ENCODE results near the gene TSPAN9.

The TSPAN9 gene

DNA sequence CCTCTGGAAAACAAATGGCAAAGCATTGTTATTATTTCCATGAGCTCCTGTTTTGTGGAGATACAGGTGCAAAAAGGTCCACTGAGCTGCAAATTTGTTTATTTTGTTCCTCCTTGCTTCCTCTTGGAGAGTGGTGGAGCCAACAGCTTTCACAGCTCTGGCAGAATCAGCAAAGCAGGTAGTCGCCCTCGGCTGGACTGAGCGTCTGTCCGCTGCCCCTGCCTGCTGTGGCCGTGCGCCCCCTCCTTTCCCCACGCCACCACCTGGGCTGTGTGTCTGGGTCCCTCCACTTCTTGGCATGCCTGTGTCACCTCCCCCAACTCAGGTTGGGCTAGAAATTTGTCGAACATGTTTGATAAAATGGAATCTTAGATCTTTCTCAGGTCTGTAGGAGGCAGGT is 188.2 kb downstream of the TSPAN9 start:
- TF ChIP-seq GATA3 (IDR thresholded peaks at IDR 0.05; ENCODE audit: low read depth, low read length), result no peak
- no peak for TF ChIP-seq GATA2 (IDR thresholded peaks at IDR 0.05; ENCODE audit: low read depth, low read length)

GRCh38 chr12:3266638-3267037 is 189.5 kb downstream of the TSPAN9 start:
- TF ChIP-seq GATA3 (IDR thresholded peaks at IDR 0.05; ENCODE audit: low read depth, low read length) (no peak), GATA2 (IDR thresholded peaks at IDR 0.05; ENCODE audit: low read depth, low read length) (no peak)

- TF ChIP-seq GATA3 (IDR thresholded peaks at IDR 0.05; ENCODE audit: low read depth, low read length) (no peak), GATA2 (IDR thresholded peaks at IDR 0.05; ENCODE audit: low read depth, low read length) (no peak)
Measured at GRCh38 chr12:3267690-3268089, 190.5 kb downstream of the TSPAN9 start.

DNA sequence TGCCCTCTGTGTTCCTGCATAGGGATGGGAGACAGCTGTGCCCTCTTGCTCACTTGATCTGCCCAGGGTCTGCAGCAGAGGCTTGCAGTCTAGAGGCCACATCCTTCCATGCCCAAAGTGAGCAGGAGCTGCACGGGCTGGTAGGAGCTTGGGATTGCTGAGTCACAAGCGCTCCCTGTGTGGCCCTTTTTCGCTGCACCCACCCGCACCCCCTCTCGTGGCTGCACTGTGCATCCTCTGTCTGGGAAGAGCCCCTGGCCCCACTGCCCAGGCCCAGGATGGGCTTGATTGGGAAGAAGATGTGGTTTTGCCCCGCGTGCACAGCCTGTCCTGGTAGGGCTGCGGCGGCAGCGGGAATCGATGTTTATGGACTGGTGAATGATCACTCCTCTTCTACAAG is 192.4 kb downstream of the TSPAN9 start:
- TF ChIP-seq GATA2 (IDR thresholded peaks at IDR 0.05; ENCODE audit: low read depth, low read length), result no peak
- no peak for TF ChIP-seq GATA3 (IDR thresholded peaks at IDR 0.05; ENCODE audit: low read depth, low read length)

DNA sequence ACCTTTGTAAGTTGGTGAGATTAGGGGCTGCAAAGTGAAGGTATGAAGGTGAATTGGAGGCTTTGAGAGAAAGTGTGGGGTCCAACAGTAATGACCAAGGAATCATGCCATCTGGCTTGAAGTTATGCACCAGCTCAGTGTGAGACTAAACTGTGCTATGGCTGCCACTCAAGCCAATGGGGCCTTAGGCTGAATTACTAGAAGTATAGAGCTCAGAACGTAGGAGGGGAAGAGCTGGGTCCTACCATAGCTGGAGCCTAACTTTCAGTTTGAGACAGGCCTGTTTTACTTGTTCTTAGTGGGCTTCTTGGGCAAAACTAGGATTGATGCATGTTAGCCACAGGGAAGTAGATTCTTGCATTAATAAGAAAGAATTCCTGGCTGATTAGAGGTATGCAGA is 194.0 kb downstream of the TSPAN9 start:
- TF ChIP-seq GATA2 (IDR thresholded peaks at IDR 0.05; ENCODE audit: low read depth, low read length), result no peak
- no peak for TF ChIP-seq GATA3 (IDR thresholded peaks at IDR 0.05; ENCODE audit: low read depth, low read length)

GRCh38 chr12:3271639-3272038 is 194.5 kb downstream of the TSPAN9 start:
- TF ChIP-seq GATA2 (IDR thresholded peaks at IDR 0.05; ENCODE audit: low read depth, low read length), result no peak
- no peak for TF ChIP-seq GATA3 (IDR thresholded peaks at IDR 0.05; ENCODE audit: low read depth, low read length)

DNA sequence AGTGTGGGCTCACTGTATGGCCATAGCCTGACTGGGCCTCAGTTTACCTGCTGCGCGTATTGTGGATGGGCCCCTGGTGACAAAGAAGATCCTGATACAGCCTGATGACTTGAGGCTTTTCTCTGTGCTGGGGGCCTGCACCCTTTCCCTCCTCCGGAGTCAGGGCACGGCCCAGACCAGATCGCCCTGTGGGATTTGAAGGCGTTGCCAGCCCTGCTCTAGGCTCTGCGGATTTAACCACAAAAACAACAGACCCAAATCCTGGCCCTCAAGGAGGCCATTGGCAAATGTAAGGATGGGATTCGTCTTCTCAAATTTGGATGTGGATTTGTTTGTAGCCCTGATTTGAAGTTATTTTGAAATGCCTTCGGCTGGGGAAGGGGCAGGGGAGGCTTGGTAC is 195.8 kb downstream of the TSPAN9 start:
- TF ChIP-seq GATA3 (IDR thresholded peaks at IDR 0.05; ENCODE audit: low read depth, low read length) (no peak), GATA2 (IDR thresholded peaks at IDR 0.05; ENCODE audit: low read depth, low read length) (no peak)

- TF ChIP-seq GATA2 (IDR thresholded peaks at IDR 0.05; ENCODE audit: low read depth, low read length), result no peak
- no peak for TF ChIP-seq GATA3 (IDR thresholded peaks at IDR 0.05; ENCODE audit: low read depth, low read length)
Measured at GRCh38 chr12:3273409-3273853, 196.3 kb downstream of the TSPAN9 start.

GRCh38 chr12:3274664-3275063 is 197.5 kb downstream of the TSPAN9 start:
- TF ChIP-seq GATA3 (IDR thresholded peaks at IDR 0.05; ENCODE audit: low read depth, low read length) (no peak), GATA2 (IDR thresholded peaks at IDR 0.05; ENCODE audit: low read depth, low read length) (no peak)

GRCh38 chr12:3275171-3276041 is 198.2 kb downstream of the TSPAN9 start:
- TF ChIP-seq GATA3 (IDR thresholded peaks at IDR 0.05; ENCODE audit: low read depth, low read length) (no peak), GATA2 (IDR thresholded peaks at IDR 0.05; ENCODE audit: low read depth, low read length) (no peak)

DNA sequence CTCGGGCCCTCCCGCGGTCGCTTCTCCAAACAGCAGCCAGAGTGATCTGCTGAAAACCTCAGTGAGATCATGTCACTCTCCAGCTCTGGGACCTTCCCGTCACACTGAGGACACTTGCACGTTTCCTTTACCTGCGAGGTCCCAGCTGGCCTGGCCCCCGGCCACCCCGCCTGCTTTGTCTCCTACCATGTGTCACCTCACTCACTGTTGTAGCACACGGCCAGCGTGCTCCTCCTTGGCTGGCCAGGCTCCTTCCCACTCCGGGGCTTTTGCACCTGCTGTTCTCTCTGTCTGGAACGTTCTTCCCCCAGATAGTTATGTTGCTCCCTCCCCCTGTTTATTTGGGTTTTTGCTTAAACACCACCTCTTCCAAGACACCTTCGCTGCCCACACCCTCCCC is 199.0 kb downstream of the TSPAN9 start:
- no peak for TF ChIP-seq GATA2 (IDR thresholded peaks at IDR 0.05; ENCODE audit: low read depth, low read length)
- no peak for TF ChIP-seq GATA3 (IDR thresholded peaks at IDR 0.05; ENCODE audit: low read depth, low read length)

DNA sequence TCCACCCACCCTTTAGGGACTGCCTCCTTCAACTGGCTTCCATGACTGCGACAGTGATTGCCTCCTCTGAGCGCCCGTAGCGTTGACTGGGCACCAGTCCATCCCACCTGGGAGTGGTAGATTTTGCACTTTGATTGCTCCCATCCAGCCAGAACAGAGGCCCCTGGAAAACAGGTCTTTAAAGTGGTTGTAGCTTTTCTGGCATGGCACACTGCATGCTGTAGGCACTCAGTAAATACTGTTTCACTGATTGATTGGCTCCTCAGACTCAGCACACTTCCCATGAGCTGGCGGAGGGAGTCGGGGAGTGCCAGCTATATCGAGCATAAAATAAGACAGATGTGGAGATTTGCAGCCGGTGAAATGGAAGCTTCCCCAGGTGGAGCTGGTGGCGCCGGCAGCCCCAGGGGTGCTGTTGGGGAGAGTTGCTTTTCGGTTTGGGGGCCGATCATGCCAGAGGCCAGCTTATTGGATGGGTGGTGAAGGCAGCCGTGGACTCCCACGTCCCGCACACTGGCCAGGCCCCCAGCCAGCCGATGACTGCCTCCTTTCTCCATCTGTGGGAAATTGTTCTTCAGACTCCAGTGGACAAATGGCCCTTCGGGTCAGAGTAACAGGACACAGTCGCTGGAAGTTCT is 200.2 kb downstream of the TSPAN9 start:
- TF ChIP-seq GATA2 (IDR thresholded peaks at IDR 0.05; ENCODE audit: low read depth, low read length), result no peak
- no peak for TF ChIP-seq GATA3 (IDR thresholded peaks at IDR 0.05; ENCODE audit: low read depth, low read length)

GRCh38 chr12:3278681-3279414 is 201.7 kb downstream of the TSPAN9 start:
- TF ChIP-seq GATA3 (IDR thresholded peaks at IDR 0.05; ENCODE audit: low read depth, low read length) (no peak), GATA2 (IDR thresholded peaks at IDR 0.05; ENCODE audit: low read depth, low read length) (no peak)

- TF ChIP-seq GATA2 (IDR thresholded peaks at IDR 0.05; ENCODE audit: low read depth, low read length), result no peak
- no peak for TF ChIP-seq GATA3 (IDR thresholded peaks at IDR 0.05; ENCODE audit: low read depth, low read length)
Measured at GRCh38 chr12:3279415-3279780, 202.2 kb downstream of the TSPAN9 start.

Measured in SH-SY5Y (cell line).